Ascending aorta (tissue), 2 donors: ENCODE data around the gene NCOA7. TPM values are rescaled to one million over a fixed set of nuclear protein-coding genes. Genes with fewer than 3 reads are reported as not detected.

ENCODE experiments used
- DNase-seq, 2 donors: peaks; one replicate each; pipeline ENCODE4 v3.0.0-alpha.2; 2019; ENCODE audit warnings: low spot score in 2 of 2
- H3K27ac ChIP-seq, 2 donors: fragments of 200-600 bp; sonication (generic); one replicate each; pipeline ENCODE4 v1.5.1; 2016 to 2017; ENCODE audit warnings: mild to moderate bottlenecking in 1 of 2
- H3K27me3 ChIP-seq: fragments of 200-600 bp; sonication (generic); one replicate; pipeline ENCODE4 v1.5.1; 2017
- H3K36me3 ChIP-seq, 2 donors: fragments of 200-600 bp; sonication (generic); one replicate each; pipeline ENCODE4 v1.5.1; 2016
- H3K4me1 ChIP-seq, 2 donors: fragments of 200-600 bp; sonication (generic); one replicate each; pipeline ENCODE4 v1.5.1; 2016 to 2017; ENCODE audit warnings: mild to moderate bottlenecking in 1 of 2
- H3K4me3 ChIP-seq, 2 donors: fragments of 200-600 bp; sonication (generic); one replicate each; pipeline ENCODE4 v1.5.1; 2016 to 2017; ENCODE audit warnings: mild to moderate bottlenecking in 1 of 2
- H3K9me3 ChIP-seq, 2 donors: fragments of 200-600 bp; sonication (generic); one replicate each; pipeline ENCODE4 v1.5.1; 2016
- intact Hi-C: fragments of 100-400 bp; cut with DNase I; formaldehyde crosslinking; loops from one replicate; pipeline ENCODE4 v1.15.1; 2023
- total RNA-seq: library from RNA; depleted of rRNA; stranded (reverse); fragments of >200 nt; gene quantifications from one replicate; pipeline ENCODE4 v1.1.0, GENCODE V29; 2016
- TF ChIP-seq, protein P1 (sequence below), 3 experiments: fragments of 200-600 bp in 2 of 3; fragments of 450-650 bp in 1 of 3; sonication (generic) in 2 of 3; IDR thresholded peaks; one replicate each; pipeline ENCODE4 v1.5.1; 2016 to 2019; ENCODE audit warnings: antibody characterized with exemption in 3 of 3, mild to moderate bottlenecking in 1 of 3, moderate library complexity in 1 of 3

Gene NCOA7
- total RNA-seq, 1 donor from 2014 or later: 37.4 TPM

DNA sequence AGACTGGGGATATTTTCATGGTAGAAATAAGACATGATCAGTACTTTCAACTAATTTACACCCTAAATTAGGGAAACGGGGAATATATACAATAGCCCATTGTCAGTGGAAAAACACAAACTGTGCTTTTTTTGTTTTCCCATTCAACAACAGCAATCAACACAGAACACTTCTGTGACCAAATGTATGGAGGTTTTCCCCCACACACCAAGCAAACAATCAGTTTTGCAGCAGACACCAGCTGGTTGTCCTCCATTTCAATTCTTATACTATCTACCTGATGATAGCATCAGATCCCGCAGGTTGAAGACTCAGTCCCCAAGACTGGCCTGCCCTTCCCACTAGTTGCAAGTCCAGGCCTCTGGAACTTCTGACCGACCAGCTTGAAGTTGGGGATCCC, 170.4 kb downstream of the NCOA7 start:
- intact Hi-C loops: no loop called here
- TF ChIP-seq, protein P1, sequence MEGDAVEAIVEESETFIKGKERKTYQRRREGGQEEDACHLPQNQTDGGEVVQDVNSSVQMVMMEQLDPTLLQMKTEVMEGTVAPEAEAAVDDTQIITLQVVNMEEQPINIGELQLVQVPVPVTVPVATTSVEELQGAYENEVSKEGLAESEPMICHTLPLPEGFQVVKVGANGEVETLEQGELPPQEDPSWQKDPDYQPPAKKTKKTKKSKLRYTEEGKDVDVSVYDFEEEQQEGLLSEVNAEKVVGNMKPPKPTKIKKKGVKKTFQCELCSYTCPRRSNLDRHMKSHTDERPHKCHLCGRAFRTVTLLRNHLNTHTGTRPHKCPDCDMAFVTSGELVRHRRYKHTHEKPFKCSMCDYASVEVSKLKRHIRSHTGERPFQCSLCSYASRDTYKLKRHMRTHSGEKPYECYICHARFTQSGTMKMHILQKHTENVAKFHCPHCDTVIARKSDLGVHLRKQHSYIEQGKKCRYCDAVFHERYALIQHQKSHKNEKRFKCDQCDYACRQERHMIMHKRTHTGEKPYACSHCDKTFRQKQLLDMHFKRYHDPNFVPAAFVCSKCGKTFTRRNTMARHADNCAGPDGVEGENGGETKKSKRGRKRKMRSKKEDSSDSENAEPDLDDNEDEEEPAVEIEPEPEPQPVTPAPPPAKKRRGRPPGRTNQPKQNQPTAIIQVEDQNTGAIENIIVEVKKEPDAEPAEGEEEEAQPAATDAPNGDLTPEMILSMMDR (IDR thresholded peaks at IDR 0.05): no peak

DNA sequence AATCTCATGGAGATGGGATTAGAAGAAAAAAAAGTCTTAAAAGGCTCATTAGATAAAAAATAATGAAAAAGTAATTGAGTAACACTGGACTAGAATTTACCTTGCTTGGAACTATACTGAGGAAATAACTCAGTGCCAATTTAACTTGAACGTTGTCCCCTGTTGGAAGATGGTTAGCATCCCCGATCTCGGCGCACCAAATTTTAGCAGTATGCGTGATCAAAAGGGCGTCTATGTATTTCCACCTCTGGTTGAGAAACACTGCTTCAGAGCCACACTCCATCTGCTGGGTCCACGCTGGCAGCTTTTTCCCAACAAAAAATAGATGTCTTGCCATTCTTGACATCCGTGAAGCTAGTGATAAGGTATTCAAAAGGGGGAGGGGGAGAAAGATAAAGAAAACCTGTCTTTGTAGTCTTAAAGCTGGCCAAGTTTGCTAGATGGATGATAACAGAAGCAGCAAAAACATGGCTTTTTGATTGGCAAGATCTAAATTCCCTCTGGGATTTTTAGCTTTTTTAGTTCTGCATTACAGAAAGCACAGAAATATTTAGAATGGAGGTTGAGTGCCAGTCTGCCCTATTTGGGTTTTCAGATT, 172.2 kb downstream of the NCOA7 start:
- H3K27me3 ChIP-seq: no peaks in the 10 kb centered on the region
- no peak overlapping the region for H3K27ac ChIP-seq
- TF ChIP-seq, protein P1 (IDR thresholded peaks at IDR 0.05): no peak
- H3K9me3 ChIP-seq: no peaks in the 10 kb centered on the region
- H3K36me3 ChIP-seq: peaks cover 0 to 7% of the 10 kb centered on the region in 2 donors
- DNase-seq: no peak
- no peak overlapping the region for H3K4me3 ChIP-seq
- H3K4me1 ChIP-seq: peaks cover 0 to 12% of the 10 kb centered on the region in 2 donors
- intact Hi-C loops: no loop called here

More for the DNA sequence above, 170.4 kb downstream of the NCOA7 start:
- peaks cover 0 to 12% of the 10 kb centered on the region in 2 donors for H3K4me1 ChIP-seq
- no peaks in the 10 kb centered on the region for H3K36me3 ChIP-seq
- DNase-seq: no peak
- no peak overlapping the region for H3K27ac ChIP-seq
- no peaks in the 10 kb centered on the region for H3K9me3 ChIP-seq
- H3K27me3 ChIP-seq: no peaks in the 10 kb centered on the region
- H3K4me3 ChIP-seq: no peak overlapping the region

DNA sequence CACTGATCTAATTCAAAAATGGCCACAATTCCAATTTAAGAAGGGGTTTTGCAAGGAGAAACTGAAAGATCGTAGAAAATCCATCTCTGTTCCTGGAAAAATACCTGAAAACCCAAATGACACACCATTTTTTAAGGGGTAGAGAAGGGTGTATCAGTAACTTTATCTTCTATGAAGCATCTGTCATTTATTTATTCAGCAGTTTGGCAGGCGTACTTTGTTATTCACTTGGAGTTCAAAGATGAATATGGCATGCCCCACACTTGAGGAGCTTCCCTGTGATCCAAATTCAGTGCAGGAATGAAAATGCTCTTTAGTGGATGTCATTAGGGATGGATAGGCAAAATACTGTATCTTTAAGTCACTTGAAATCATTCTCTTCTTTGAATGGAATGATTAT, 173.1 kb downstream of the NCOA7 start:
- TF ChIP-seq, protein P1 (IDR thresholded peaks at IDR 0.05): no peak
- Histone ChIP-seq H3K27me3 (no peaks in the 10 kb centered on the region), H3K4me1 (peaks cover 0 to 7% of the 10 kb centered on the region in 2 donors), H3K36me3 (peaks cover 0 to 14% of the 10 kb centered on the region in 2 donors), H3K4me3 (no peak overlapping the region), H3K27ac (no peak overlapping the region), H3K9me3 (no peaks in the 10 kb centered on the region)
- intact Hi-C loops: no loop called here
- no peak for DNase-seq

- H3K27me3 ChIP-seq: no peaks in the 10 kb centered on the region
- H3K4me1 ChIP-seq: peaks cover 0 to 2% of the 10 kb centered on the region in 2 donors
- no peak overlapping the region for H3K27ac ChIP-seq
- TF ChIP-seq, protein P1 (IDR thresholded peaks at IDR 0.05): no peak
- no peaks in the 10 kb centered on the region for H3K9me3 ChIP-seq
- no peak overlapping the region for H3K4me3 ChIP-seq
- peaks cover 0 to 17% of the 10 kb centered on the region in 2 donors for H3K36me3 ChIP-seq
- DNase-seq: no peak
- intact Hi-C loops: no loop called here
Observed at GRCh38 chr6:125966569-125966968, 175.8 kb downstream of the NCOA7 start.

DNA sequence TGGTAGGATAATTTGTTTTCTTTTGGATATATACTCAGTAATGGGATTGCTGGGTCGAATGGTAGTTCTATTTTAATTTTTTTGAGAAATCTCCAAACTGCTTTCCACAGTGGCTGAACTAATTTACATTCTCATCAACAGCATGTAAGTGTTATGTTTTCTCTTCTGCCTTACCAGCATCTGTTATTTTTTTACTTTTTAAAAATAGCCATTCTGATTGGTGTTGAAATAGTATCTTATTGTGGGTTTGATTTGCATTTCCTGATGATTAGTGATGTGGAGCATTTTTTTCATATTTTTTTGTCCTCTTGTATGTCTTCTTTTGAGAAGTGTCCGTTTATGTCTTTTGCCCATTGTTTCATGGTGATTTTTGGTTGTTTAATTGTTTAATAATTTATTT, 177.7 kb downstream of the NCOA7 start:
- intact Hi-C loops: no loop called here
- H3K27me3 ChIP-seq: no peaks in the 10 kb centered on the region
- TF ChIP-seq, protein P1 (IDR thresholded peaks at IDR 0.05): no peak
- no peak for DNase-seq
- H3K36me3 ChIP-seq: peaks cover 0 to 21% of the 10 kb centered on the region in 2 donors
- H3K4me1 ChIP-seq: no peaks in the 10 kb centered on the region
- no peak overlapping the region for H3K4me3 ChIP-seq
- H3K9me3 ChIP-seq: no peaks in the 10 kb centered on the region
- H3K27ac ChIP-seq: no peak overlapping the region
